ENCODE results near the gene SPEM1.

GRCh38 chr17:7405350-7406234, 14.5 kb upstream of the SPEM1 start:
- TF ChIP-seq POLR2A (IDR thresholded peaks at IDR 0.05) = peak; percentile 10
- no peak for TF ChIP-seq CTCF (IDR thresholded peaks at IDR 0.05)
